ENCODE measurements around the gene HIPK2.

DNA sequence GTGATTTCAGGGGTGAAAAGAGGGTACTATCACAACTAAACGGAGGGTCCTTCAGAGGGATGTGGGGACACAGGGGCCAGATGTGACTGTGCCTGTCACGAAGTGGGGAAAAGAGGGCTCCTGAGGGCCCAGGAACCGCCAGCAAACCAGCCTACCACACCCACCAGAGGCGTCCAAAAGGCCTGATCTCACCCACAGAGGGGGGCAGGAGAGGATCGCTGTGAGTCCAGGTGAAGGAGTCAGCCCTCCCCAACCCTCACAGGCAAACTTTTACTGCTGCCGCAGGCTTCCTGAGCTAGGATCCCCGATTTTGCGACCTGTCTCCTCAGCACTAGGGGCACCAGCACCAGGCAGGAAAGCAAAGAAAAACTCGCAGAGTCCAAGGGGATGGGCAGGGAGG is 64.7 kb downstream of the HIPK2 start:
- no peak for TF ChIP-seq EZH2 (IDR thresholded peaks at IDR 0.05; ENCODE audit: low read depth)
- TF ChIP-seq, protein P1, sequence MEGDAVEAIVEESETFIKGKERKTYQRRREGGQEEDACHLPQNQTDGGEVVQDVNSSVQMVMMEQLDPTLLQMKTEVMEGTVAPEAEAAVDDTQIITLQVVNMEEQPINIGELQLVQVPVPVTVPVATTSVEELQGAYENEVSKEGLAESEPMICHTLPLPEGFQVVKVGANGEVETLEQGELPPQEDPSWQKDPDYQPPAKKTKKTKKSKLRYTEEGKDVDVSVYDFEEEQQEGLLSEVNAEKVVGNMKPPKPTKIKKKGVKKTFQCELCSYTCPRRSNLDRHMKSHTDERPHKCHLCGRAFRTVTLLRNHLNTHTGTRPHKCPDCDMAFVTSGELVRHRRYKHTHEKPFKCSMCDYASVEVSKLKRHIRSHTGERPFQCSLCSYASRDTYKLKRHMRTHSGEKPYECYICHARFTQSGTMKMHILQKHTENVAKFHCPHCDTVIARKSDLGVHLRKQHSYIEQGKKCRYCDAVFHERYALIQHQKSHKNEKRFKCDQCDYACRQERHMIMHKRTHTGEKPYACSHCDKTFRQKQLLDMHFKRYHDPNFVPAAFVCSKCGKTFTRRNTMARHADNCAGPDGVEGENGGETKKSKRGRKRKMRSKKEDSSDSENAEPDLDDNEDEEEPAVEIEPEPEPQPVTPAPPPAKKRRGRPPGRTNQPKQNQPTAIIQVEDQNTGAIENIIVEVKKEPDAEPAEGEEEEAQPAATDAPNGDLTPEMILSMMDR (conservative IDR thresholded peaks at IDR 0.05), result no peak
